Left kidney (tissue), 2 donors: ENCODE results near the gene ADAR. TPM values are rescaled to one million over a fixed set of nuclear protein-coding genes. Genes with fewer than 3 reads are reported as not detected.
A peak's percentile ranks its signal among the peaks of the same experiment; 100 is the strongest.

Source experiments
- DNase-seq: peaks from one replicate; pipeline ENCODE4 v3.0.0-alpha.2; 2013
- polyA plus RNA-seq: library from polyadenylated mRNA; unstranded; fragments of 120-200 nt; gene quantifications from one replicate; pipeline ENCODE4 v1.2.1, GENCODE V29; 2013; ENCODE audit not compliant: insufficient read length

ADAR gene
- polyA plus RNA-seq, 1 donor, result 163 TPM

- DNase-seq, result no peak
These were observed 23.6 kb downstream of the ADAR start for GRCh38 chr1:154584267-154584994.

- no peak for DNase-seq
These were observed 24.2 kb downstream of the ADAR start for GRCh38 chr1:154583773-154584172.

- no peak for DNase-seq
These were observed 25.1 kb downstream of the ADAR start for GRCh38 chr1:154582885-154583284.

GRCh38 chr1:154581766-154582165 is 26.2 kb downstream of the ADAR start:
- DNase-seq, result no peak

GRCh38 chr1:154579374-154579773 is 28.6 kb downstream of the ADAR start:
- no peak for DNase-seq

- DNase-seq, result peak; percentile 8
These were observed 29.9 kb downstream of the ADAR start for GRCh38 chr1:154578058-154578418.

- DNase-seq, result no peak
These were observed 30.5 kb downstream of the ADAR start for GRCh38 chr1:154577346-154578057.

- no peak for DNase-seq
These were observed 31.9 kb downstream of the ADAR start for GRCh38 chr1:154575951-154576566.

GRCh38 chr1:154575147-154575927 is 32.6 kb downstream of the ADAR start:
- DNase-seq, result no peak

- DNase-seq, result no peak
These were observed 33.3 kb downstream of the ADAR start for GRCh38 chr1:154574716-154575115.

- no peak for DNase-seq
These were observed 34.8 kb downstream of the ADAR start for GRCh38 chr1:154573168-154573510.

- DNase-seq, result no peak
These were observed 35.4 kb downstream of the ADAR start for GRCh38 chr1:154572468-154573167.

- DNase-seq, result no peak
These were observed 36.1 kb downstream of the ADAR start for GRCh38 chr1:154571964-154572288.

GRCh38 chr1:154571244-154571963 is 36.6 kb downstream of the ADAR start:
- no peak for DNase-seq

GRCh38 chr1:154568157-154568815 is 39.7 kb downstream of the ADAR start:
- DNase-seq, result no peak

GRCh38 chr1:154567386-154568156 is 40.4 kb downstream of the ADAR start, which contains the start of gene CHRNB2:
TSS of gene CHRNB2 (plus strand) at chr1:154567778. CDS start at chr1:154568045, 267 bp downstream.
- DNase-seq, result peak; percentile 74

GRCh38 chr1:154565876-154566275 is 42.1 kb downstream of the ADAR start:
- no peak for DNase-seq

- peak; percentile 92 for DNase-seq
These were observed 48.4 kb downstream of the ADAR start for GRCh38 chr1:154559466-154560044.

- DNase-seq, result peak; percentile 97
These were observed 49.1 kb downstream of the ADAR start for GRCh38 chr1:154558720-154559465.
